ENCODE measurements around the gene SYNE3.

DNA sequence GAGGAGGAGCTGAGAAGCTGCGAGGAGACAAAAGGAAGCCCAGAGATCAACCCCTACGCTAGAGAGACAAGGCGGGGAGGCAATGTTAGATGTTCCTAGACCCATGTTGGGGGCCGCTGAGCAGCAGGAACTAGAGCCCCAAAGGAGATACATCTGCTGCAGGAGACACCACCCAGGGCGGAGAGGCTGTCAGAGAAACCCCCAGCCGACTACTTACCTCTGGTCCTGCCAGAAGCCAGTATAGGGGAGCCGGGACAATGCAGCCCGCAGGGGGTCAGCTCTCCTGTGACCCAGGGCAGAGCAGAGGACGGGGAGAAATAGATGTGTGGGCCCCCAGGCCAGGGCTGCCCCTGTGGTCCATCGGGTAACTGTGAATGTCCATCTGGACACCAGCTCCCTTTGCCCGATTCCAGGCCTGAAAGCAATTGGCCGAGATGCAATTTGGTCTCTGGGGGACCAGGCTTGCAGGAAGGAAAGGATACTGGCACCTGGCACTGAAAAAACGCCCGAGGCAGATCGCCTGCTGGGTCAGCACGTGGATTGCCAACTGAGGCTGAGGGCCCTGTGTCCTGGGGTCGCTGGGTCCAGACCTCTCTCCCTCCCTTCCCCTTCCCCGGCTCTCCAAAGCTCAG lies 34.9 kb downstream of the SYNE3 start:
- TF ChIP-seq EZH2 (IDR thresholded peaks at IDR 0.05; ENCODE audit: borderline replicate concordance, insufficient read depth, low read depth, low read length, poor library complexity, severe bottlenecking) = no peak
- TF ChIP-seq, protein P1, sequence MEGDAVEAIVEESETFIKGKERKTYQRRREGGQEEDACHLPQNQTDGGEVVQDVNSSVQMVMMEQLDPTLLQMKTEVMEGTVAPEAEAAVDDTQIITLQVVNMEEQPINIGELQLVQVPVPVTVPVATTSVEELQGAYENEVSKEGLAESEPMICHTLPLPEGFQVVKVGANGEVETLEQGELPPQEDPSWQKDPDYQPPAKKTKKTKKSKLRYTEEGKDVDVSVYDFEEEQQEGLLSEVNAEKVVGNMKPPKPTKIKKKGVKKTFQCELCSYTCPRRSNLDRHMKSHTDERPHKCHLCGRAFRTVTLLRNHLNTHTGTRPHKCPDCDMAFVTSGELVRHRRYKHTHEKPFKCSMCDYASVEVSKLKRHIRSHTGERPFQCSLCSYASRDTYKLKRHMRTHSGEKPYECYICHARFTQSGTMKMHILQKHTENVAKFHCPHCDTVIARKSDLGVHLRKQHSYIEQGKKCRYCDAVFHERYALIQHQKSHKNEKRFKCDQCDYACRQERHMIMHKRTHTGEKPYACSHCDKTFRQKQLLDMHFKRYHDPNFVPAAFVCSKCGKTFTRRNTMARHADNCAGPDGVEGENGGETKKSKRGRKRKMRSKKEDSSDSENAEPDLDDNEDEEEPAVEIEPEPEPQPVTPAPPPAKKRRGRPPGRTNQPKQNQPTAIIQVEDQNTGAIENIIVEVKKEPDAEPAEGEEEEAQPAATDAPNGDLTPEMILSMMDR (IDR thresholded peaks at IDR 0.05) = no peak

Data from B cell (primary cell).